NCI-H2029 (cell line): ENCODE results near the gene POLR2A.
"Not testable (repeated sequence)": the region's sequence is repeated elsewhere in the genome, so short reads cannot be mapped to it uniquely, and the experiment has no call there.

ENCODE experiments used
- DNase-seq: peaks from one replicate; lab custom pipeline; 2025; lab: John Stamatoyannopoulos, UW

POLR2A gene

DNA sequence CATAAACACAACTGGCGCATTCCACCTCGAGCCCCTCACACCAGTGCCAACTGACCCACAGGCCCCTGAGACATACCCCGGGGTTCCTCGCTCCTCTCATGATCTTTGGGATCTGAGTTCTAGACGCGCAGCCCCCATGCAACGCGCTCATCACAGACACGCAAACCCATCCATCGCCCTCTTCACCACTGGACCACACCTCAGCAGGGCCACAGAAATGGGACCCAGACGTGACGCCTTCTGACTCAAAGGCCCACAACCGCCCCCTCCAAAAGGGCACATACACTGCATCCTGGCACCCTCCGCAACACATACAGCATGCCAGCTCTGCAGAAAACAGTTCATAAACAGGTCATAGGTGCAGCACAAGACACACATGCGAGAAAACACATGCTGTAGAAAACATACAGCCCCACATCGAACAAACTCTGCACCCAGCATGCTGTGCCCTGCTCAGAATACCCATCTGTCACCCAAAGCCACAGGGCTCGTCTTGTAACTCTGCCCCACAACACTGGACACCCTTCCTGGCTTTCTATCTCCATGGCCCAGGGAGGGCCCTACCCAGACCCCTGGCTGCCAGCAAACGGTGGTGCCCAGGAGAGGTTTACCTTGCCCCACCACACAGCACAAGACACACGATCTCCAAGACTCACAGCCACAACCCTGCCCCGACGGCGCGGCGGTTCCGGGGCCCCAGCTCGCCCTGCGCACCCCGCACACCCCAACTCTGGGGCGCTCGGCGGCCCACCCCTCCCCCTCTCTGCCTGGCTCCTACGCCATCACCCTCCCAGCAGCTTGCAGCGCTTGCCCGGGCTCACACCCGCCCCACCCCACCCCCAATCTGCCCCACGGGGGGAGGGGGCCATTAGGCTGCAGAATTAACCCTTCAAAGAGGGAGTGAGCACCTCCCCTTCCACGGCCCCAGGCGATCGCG is 5.6 kb upstream of the POLR2A start:
- DNase-seq, result no peak

DNA sequence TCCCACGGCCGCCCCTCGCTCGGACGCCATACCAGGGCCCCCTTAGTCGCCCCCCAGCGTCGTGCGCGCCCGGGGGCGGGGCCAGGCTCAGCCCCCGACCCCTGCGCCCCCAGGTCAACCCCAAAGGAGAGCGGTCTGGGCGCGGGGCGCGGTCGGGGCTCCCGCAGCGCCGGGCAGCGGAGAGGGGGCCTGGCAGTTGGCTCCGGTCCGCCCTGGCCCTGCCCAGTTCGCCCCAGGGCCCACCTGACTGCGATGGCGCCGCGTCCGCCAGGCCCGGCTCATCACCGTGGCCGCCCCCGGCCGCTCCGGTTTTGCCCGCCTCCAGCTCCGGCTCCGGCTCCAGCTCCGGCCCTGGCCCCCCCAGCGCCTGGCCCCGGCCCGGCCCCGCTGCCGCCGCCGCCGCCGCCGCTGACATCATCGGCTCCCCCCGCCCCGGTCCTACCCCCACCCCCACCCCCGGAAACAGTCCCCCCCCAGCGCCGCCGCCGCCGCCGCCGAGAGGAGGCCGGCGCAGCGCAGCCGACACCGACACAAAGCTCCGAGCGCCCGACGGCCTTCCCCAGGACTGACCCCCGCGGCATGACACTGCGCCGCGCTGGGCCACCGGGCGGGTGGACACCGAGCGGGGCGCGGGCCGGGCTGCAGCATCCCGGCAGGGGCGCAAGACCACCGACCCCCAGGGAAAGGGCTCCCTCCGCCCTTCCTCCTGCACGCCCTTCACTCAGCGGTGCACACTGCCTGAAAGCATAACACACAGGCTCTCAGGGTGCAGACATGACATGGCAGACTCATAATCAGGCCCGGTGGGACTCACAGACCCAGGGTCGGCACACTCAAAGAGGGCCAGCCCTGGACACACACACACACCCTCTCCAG is 4.7 kb upstream of the POLR2A start, which contains the start of gene ZBTB4:
Gene ZBTB4 (minus strand): TSS at position 419 of the 876 bp plus-strand sequence. CDS start 12,830 bp downstream, outside the sequence.
- no peak for DNase-seq

DNA sequence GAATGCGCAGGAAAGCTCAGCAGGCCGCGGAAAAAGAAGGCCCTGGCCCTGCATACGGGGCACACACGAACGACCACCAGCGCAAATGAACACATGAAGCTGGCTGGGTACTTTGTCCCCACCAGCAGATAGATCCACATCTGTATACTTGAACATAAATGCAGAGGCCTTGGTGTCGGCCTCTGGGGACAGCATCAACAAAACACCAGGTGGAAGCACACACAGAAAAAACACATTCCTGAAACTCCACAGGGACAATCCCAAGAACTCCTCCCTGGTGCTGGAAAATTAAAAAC is 4.1 kb upstream of the POLR2A start:
- DNase-seq, result no peak

DNA sequence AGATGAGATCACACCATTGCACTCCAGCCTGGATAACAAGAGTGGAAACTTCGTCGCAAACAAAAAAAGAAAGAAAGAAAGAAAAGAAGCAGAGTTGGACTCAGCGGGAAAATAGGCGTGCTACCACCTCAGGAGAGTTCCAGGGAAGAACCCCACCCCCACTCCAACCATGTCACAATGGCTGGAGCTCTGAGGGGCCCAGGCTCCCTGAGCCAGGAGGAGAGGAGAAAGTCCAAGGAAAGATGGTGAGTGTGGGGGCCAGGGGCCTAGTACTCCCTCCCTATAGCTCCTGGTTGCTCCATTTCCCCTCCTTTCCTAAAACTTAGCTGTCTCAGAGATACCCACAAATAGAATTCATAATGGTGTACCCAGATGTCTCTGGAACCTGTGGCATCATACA is 2.9 kb upstream of the POLR2A start, which contains the start of gene SLC35G6:
Gene SLC35G6 (plus strand): TSS at position 172 of the 400 bp plus-strand sequence. CDS start 71 bp downstream, at position 243.
- DNase-seq, result not testable (repeated sequence)

DNA sequence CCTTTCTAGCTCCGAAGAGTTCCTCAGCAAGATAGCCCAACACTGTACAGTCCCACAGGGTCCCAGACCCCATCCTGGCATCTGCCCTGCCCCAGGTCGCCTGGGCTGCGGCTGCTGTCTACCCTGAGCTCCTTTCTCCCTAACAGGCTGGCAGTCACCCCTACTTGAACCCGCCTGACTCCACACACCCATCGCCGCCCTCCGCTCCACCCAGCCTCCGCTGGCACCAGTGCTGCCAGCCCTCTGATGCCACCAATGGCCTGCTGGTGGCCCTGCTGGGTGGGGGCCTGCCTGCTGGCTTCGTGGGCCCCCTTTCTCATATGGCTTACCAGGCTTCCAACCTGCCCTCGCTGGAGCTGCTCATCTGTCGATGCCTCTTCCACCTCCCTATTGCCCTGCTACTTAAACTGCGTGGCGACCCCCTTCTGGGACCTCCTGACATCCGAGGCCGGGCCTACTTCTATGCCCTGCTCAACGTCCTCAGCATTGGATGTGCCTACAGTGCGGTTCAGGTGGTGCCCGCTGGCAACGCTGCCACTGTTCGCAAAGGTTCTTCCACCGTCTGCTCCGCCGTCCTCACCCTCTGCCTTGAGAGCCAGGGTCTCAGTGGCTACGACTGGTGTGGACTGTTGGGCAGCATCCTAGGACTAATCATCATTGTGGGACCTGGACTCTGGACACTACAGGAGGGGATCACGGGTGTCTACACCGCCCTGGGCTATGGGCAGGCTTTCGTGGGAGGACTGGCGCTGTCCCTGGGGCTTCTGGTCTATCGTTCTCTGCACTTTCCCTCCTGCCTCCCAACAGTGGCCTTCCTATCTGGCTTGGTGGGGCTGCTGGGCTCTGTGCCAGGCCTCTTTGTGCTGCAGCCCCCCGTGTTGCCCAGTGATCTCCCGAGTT is 2.1 kb upstream of the POLR2A start:
- DNase-seq, result not testable (repeated sequence)

DNA sequence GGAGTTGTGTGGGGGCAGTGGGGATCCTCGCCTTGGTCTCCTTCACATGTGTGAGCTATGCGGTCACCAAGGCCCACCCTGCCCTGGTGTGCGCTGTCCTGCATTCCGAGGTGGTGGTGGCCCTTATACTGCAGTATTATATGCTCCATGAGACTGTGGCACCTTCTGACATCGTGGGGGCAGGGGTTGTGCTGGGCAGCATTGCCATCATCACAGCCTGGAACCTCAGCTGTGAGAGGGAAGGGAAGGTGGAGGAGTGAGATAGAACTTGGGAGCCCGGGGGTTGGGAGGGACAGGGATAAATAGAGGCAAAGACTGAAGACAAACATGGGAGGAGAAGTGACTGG is 1.5 kb upstream of the POLR2A start:
- DNase-seq, result not testable (repeated sequence)

DNA sequence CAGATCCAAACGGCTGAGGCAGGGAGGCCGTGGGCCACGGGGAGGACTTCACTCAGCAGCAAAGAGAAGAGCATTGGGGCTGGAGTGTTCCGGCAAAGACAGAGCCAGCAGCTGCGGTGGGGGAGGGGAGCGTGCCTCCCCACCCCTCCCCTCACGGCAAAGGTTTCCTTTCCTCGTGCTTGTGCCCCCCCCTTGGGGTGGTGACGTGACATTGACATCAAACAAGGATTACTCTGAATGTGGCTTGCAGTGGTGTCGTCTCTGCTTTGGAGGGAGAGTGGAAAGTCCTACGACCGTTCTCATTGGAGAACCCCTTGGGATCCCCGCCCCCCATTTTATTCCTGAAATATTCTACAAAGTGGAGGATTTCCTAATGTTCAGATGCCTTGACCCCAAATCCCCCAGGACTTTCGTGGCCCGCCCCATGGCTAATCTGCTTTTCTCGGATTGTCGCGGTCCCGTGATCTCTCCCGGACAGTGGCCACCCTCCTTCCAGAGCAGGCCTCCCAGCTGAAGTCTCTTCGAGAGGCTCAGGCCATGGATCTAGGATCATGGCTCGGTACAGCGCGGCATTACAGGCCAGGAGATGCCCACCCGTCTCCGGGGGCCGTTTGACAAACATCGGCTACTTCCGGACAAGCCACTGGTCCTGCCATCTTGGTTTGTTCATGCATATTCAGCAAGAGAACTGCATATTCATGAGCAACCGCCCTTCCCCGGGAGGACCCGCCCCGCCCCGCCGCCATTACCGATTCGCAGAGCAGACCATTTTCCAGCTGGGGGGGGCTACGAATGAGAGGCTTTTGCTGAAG is 705 bp upstream of the POLR2A start:
- peak; percentile 80 for DNase-seq

DNA sequence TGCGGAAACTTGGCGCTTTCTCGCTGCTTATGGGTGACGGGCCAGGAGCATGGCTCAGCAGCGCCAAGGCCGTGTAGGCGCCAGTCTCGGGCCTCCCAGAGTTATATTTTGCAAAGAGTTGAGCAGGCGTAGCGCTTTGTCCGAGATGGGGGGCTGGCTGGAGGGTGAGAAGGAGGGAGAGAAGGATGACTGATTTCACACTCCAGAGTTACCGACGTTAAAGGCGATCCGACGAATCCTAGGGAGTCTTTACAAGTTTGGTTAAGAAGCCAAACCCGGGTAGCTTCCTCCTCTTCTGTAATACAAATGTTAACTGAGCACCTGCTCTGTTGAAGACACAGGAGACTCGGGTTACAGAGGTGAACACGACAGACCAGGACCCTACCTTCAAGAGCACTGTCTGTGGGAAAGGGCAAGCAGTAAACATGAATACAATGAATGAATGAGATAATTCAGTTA is 782 bp downstream of the POLR2A start:
- peak; percentile 9 for DNase-seq

DNA sequence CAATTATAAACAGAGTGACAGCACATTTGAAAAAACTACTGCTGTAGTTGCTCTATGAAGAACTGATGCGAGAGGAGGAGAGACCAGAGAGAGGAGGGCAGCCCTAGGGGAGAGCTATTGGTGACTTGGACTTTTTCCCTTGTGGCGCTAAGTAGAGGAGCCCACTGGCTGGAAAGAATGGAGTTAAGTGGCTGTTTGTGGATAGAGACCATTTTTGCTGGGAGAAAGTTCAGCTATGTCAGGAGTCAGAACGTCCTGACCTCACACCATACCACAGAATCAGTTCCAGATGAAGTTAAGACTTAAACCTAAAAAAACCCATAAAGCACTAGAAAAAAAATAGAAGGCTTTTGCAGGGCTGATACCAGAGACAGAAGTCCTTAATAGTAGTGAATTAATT is 2.0 kb downstream of the POLR2A start:
- DNase-seq, result no peak

DNA sequence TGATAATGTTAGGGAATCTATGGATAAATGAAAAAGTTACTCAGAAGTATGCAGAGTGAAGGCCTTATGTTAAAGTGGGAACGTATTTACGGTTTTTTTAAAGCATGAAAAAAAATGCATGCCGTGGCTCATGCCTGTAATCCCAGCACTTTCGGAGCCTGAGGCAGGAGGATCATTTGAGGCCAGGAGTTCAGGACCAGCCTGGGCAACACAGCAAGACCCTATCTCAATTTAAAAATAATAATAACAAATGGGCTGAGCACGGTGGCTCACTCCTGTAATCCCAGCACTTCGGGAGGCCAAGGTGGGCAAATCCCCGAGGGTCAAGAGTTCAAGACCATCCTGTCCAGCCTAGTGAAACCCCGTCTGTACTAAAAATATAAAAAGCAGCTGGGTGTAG is 6.0 kb downstream of the POLR2A start:
- DNase-seq, result no peak

DNA sequence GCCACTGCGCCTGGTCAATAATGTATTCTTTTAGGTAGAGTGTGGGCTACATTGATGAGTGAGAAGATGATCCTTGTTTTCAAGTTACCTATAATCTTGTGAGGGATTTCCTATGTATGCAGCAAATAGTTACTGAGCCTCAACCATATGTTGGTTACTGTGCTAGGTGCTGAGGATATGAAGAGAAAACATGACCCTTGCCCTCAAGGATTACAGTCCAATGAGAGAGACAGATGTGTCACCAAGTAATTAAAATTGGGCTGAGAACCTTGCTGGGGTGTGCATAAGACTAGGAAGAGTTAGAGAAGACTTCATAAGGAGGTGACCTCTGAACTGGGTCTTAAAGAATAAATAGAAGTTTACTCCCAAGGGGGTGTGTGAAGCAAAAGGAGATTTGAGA is 7.4 kb downstream of the POLR2A start:
- DNase-seq, result no peak

DNA sequence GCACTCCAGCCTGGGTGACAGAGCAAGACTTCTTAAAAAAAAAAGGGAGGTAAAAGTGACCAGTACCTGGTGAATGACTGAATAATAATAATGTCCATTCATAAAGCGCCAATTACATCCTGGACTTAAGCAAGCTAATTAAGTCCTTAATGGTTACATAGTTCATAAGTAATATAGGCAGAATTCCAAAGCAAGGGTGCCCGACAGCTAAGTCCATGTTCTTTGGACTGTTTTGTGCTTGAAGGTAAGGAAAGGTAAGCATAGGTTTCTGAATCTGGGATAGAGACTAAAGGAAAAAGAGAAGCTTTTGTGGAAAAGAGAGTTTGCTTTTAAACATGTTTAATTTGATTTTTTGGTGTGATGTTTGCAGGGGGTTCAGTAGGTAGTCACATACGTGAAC is 9.8 kb downstream of the POLR2A start:
- DNase-seq, result no peak

DNA sequence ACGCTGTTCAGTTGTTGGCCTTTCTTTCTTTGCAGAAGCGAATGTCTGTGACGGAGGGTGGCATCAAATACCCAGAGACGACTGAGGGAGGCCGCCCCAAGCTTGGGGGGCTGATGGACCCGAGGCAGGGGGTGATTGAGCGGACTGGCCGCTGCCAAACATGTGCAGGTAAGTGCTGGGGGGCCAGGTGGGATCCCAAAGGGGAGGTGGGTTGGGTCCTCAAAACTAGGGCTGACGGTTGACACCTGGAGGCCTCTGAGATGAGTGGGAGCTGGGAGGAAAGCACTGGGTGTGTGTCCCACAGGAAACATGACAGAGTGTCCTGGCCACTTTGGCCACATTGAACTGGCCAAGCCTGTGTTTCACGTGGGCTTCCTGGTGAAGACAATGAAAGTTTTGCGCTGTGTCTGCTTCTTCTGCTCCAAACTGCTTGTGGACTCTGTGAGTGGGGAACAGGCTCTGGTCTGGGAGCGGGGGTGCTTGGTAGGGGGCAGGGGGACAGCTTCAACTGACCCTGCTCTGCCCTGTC is 11.8 kb downstream of the POLR2A start:
- no peak for DNase-seq

DNA sequence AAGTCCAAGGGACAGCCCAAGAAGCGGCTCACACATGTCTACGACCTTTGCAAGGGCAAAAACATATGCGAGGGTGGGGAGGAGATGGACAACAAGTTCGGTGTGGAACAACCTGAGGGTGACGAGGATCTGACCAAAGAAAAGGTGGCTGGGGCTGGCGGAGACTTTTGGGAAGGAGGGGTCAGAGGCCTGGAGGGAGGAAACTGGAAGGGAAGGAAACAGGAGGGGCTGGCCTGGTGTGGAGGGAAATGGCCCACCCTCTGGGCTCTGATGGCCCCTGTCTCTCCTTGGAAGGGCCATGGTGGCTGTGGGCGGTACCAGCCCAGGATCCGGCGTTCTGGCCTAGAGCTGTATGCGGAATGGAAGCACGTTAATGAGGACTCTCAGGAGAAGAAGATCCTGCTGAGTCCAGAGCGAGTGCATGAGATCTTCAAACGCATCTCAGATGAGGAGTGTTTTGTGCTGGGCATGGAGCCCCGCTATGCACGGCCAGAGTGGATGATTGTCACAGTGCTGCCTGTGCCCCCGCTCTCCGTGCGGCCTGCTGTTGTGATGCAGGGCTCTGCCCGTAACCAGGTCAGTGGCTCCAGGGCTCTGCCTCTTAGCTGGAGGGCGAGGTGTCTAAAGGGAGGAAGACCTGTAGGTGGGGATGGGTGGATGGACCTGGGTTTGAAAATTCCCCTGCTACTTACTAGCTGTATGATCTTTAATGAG is 12.5 kb downstream of the POLR2A start:
- no peak for DNase-seq

DNA sequence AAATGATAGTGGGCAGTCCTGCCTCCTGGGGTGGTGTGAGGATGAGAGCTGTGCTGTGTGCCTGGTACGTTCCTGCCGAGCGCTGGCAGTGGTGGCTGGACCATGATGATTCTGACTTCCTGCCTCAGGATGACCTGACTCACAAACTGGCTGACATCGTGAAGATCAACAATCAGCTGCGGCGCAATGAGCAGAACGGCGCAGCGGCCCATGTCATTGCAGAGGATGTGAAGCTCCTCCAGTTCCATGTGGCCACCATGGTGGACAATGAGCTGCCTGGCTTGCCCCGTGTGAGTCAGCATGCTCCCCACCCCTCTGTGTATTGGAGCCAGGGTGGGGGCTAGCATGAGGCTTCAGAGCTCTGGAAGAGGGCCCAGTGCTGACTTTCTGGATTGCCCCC is 13.1 kb downstream of the POLR2A start:
- no peak for DNase-seq

DNA sequence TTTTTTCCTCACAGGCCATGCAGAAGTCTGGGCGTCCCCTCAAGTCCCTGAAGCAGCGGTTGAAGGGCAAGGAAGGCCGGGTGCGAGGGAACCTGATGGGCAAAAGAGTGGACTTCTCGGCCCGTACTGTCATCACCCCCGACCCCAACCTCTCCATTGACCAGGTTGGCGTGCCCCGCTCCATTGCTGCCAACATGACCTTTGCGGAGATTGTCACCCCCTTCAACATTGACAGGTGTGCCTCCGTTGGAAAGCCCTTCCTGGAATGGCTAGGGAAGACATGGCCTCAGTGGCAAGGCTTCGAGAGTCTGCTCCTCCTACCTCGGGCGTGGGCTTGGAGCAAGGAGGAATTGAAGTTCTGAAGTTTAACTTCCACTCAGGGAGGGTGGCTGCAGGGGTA is 13.5 kb downstream of the POLR2A start:
- no peak for DNase-seq

DNA sequence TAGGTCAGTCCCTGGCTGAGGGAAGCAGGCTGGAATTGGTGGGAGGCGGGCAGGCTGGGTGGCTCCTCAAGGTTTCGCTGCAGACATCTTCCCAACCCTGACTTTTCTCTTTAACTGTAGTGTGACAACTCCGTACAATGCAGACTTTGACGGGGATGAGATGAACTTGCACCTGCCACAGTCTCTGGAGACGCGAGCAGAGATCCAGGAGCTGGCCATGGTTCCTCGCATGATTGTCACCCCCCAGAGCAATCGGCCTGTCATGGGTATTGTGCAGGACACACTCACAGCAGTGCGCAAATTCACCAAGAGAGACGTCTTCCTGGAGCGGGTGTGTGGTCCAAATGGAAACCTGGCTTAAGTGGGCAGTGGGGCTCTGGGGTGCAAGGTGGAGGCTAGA is 15.0 kb downstream of the POLR2A start:
- no peak for DNase-seq

DNA sequence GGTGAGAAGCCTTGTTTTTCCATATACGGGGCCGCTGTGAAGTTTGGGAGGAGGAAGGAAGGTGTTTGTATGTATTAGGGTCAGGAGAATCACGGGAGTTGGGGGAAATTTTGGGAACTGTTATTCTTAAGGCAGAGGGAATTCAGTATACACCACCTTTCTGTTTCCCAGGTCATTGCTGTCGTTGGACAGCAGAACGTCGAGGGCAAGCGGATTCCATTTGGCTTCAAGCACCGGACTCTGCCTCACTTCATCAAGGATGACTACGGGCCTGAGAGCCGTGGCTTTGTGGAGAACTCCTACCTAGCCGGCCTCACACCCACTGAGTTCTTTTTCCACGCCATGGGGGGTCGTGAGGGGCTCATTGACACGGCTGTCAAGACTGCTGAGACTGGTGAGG is 17.6 kb downstream of the POLR2A start:
- DNase-seq, result no peak

DNA sequence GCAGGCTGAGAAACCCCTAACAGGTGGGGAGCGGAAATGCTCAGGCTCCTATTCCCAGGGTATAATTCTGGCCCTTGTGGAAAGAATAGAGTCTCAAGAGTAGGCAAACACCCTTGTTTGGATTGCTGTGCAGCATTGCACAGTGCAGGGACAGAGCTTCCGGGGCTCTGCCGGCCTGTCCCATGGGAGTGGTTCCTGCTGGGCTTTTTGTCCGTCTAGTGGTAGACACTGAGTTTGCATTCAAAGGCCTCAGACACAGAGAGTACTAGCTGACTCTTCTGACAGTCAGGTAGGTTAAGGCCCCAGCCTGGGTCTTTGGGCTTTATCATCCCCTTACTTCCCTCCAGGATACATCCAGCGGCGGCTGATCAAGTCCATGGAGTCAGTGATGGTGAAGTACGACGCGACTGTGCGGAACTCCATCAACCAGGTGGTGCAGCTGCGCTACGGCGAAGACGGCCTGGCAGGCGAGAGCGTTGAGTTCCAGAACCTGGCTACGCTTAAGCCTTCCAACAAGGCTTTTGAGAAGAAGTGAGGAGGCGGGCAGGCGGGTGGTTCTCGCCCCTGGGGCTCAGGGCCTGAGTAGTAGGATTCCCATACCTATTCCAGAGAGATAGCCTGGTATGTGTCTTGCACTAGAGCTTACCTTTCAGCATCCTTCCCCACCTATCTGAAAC is 18.1 kb downstream of the POLR2A start:
- no peak for DNase-seq
